Sigmoid colon (tissue), 7 donors: Measurements from ENCODE around the gene RNF19B. TPM values are rescaled to one million over a fixed set of nuclear protein-coding genes. Genes with fewer than 3 reads are reported as not detected.
"Not testable (repeated sequence)": the region's sequence is repeated elsewhere in the genome, so short reads cannot be mapped to it uniquely, and the experiment has no call there.

Source experiments
- DNase-seq: peaks from one replicate; pipeline ENCODE4 v3.0.0-alpha.2; 2019
- H3K27ac ChIP-seq, 4 donors: fragments of 200-600 bp; sonication (generic); one replicate each; pipeline ENCODE4 v1.5.1; 2016 to 2019; ENCODE audit warnings: mild to moderate bottlenecking in 1 of 4
- H3K27me3 ChIP-seq, 3 donors: fragments of 200-600 bp; sonication (generic); one replicate each; pipeline ENCODE4 v1.5.1; 2019; ENCODE audit warnings: mild to moderate bottlenecking in 1 of 3
- H3K36me3 ChIP-seq, 4 donors: fragments of 200-600 bp; sonication (generic); one replicate each; pipeline ENCODE4 v1.5.1; 2016 to 2019
- H3K4me1 ChIP-seq, 4 donors: fragments of 200-600 bp; sonication (generic); one replicate each; pipeline ENCODE4 v1.5.1; 2017 to 2019
- H3K4me3 ChIP-seq, 4 donors: fragments of 200-600 bp; sonication (generic); one replicate each; pipeline ENCODE4 v1.5.1; 2017 to 2019; ENCODE audit warnings: mild to moderate bottlenecking in 2 of 4, moderate library complexity in 1 of 4
- H3K9me3 ChIP-seq, 4 donors: fragments of 200-600 bp in 3 of 4; sonication (generic) in 3 of 4; one replicate each; pipeline versions ENCODE4 v1.5.1 to v1.6.1; 2013 to 2019
- EP300 ChIP-seq, 4 donors: sonication (generic); formaldehyde crosslinking; IDR thresholded peaks; one replicate each; pipeline ENCODE4 v1.6.1; 2017; ENCODE audit warnings: antibody characterized with exemption in 4 of 4
- POLR2A ChIP-seq, 2 donors: fragments of 450-650 bp; IDR thresholded peaks; one replicate each; pipeline ENCODE4 v1.6.1; 2016; ENCODE audit warnings: antibody characterized with exemption in 2 of 2, mild to moderate bottlenecking in 2 of 2, moderate library complexity in 2 of 2
- POLR2AphosphoS5 ChIP-seq, 4 donors: sonication (generic); formaldehyde crosslinking; IDR thresholded peaks; one replicate each; pipeline ENCODE4 v1.6.1; 2017; ENCODE audit warnings: antibody characterized with exemption in 4 of 4
- WGBS, 2 donors: extraction: QIAGEN DNeasy Blood & Tissue Kit; methylation state at CpG; one replicate each; pipeline ENCODE4 v1.1.7; 2013; 5-methylcytosine and 5-hydroxymethylcytosine counted together
- intact Hi-C: fragments of 100-400 bp; cut with DNase I; formaldehyde crosslinking; loops from one replicate; pipeline ENCODE4 v1.15.1; 2023
- polyA plus RNA-seq, 3 donors: library from polyadenylated mRNA; stranded (reverse); fragments of 200-250 nt; gene quantifications; one replicate each; pipeline ENCODE4 v1.2.3, GENCODE V29; 2013
- total RNA-seq, 4 donors: library from RNA; depleted of rRNA; stranded (reverse); fragments of >200 nt; gene quantifications; one replicate each; pipeline ENCODE4 v1.1.0, GENCODE V29; 2016
- TF ChIP-seq, protein P1 (sequence below), 4 experiments: fragments of 450-650 bp in 3 of 4; fragments of 200-600 bp in 1 of 4; IDR thresholded peaks; one replicate each; pipeline ENCODE4 v1.5.1; 2016 to 2019; ENCODE audit warnings: antibody characterized with exemption in 4 of 4, mild to moderate bottlenecking in 3 of 4, moderate library complexity in 2 of 4
- donor health status: healthy with polysubstance abuse.
- donor health status: Bipolar disorder and iron deficiency.
- donor health status: healthy.

Gene RNF19B
- total and polyA plus RNA-seq, 7 donors, result 14.5 to 50.7 (median 28.9) TPM

DNA sequence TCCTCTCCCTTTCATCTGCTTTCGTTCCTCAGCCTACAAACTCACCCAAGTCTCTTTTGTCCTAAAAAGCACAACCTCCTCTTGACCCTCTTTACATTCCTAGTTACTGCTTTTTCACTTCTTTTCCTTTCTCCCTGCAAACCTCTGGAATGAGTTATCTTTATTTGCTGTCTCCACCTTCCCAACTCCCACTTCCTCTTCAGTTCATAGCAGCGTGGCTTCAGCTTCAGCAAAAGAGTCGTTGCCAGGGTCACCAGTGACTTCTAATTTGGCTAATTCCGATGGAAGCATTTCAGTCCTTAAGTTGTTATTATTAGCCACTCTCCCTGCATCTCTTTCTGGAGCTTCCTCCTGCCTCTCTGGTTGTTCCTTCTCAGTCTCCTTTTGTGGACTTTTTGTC is 57.2 kb downstream of the RNF19B start:
- DNase-seq, result no peak
- Histone ChIP-seq H3K9me3 (no peaks in the 10 kb centered on the region), H3K4me3 (no peak overlapping the region), H3K27ac (no peak overlapping the region), H3K36me3 (no peaks in the 10 kb centered on the region), H3K27me3 (no peaks in the 10 kb centered on the region), H3K4me1 (no peaks in the 10 kb centered on the region)
- intact Hi-C loops, result no loop called here
- WGBS, 2 donors, result 8 to 24% methylated on average over 4 of the region's 4 CpGs
- TF ChIP-seq POLR2A (IDR thresholded peaks at IDR 0.05), result no peak
- TF ChIP-seq POLR2AphosphoS5 (IDR thresholded peaks at IDR 0.05), result no peak
- no peak for TF ChIP-seq EP300 (IDR thresholded peaks at IDR 0.05)
- TF ChIP-seq, protein P1, sequence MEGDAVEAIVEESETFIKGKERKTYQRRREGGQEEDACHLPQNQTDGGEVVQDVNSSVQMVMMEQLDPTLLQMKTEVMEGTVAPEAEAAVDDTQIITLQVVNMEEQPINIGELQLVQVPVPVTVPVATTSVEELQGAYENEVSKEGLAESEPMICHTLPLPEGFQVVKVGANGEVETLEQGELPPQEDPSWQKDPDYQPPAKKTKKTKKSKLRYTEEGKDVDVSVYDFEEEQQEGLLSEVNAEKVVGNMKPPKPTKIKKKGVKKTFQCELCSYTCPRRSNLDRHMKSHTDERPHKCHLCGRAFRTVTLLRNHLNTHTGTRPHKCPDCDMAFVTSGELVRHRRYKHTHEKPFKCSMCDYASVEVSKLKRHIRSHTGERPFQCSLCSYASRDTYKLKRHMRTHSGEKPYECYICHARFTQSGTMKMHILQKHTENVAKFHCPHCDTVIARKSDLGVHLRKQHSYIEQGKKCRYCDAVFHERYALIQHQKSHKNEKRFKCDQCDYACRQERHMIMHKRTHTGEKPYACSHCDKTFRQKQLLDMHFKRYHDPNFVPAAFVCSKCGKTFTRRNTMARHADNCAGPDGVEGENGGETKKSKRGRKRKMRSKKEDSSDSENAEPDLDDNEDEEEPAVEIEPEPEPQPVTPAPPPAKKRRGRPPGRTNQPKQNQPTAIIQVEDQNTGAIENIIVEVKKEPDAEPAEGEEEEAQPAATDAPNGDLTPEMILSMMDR (IDR thresholded peaks at IDR 0.05), result no peak

GRCh38 chr1:32906654-32907053 is 58.0 kb downstream of the RNF19B start:
- no peak overlapping the region for H3K27ac ChIP-seq
- 83 to 86% methylated on average over 7 of the region's 7 CpGs for WGBS, 2 donors
- peaks cover 0 to 2% (median 0%) of the 10 kb centered on the region in 3 donors for H3K27me3 ChIP-seq
- no peaks in the 10 kb centered on the region for H3K9me3 ChIP-seq
- TF ChIP-seq EP300 (IDR thresholded peaks at IDR 0.05) (no peak), POLR2A (IDR thresholded peaks at IDR 0.05) (no peak)
- TF ChIP-seq, protein P1 (IDR thresholded peaks at IDR 0.05), result no peak
- no peak overlapping the region for H3K4me3 ChIP-seq
- intact Hi-C loops, result no loop called here
- peaks cover 0 to 2% (median 2%) of the 10 kb centered on the region in 4 donors for H3K4me1 ChIP-seq
- H3K36me3 ChIP-seq, result no peaks in the 10 kb centered on the region
- DNase-seq, result no peak

DNA sequence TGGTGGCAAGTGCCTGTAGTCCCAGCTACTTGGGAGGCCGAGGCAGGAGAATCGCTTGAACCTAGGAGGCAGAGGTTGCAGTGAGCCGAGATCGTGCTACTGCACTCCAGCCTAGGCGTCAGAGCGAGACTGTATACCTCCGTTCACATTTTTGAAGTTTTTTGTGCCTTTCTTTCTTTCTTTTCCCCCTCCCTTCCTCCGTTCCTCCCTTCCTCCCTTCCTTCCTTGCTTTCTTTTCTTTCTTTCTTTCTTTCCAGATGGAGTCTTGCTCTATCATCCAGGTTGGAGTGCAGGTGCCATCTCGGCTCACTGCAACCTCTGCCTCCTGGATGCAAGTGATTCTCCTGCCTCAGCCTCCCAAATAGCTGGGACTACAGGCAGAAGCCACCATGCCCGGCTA is 59.0 kb downstream of the RNF19B start:
- H3K27me3 ChIP-seq, H3K36me3 ChIP-seq, H3K27ac ChIP-seq, intact Hi-C loops, H3K9me3 ChIP-seq, H3K4me3 ChIP-seq: not testable (repeated sequence)
- peak; percentile 6 for DNase-seq
- H3K4me1 ChIP-seq, result peaks cover 0 to 10% (median 9%) of the 10 kb centered on the region in 4 donors
- WGBS, 2 donors, result 73 to 80% methylated on average over 10 of the region's 10 CpGs

GRCh38 chr1:32904797-32905196 is 59.8 kb downstream of the RNF19B start:
- Histone ChIP-seq H3K27ac (no peak overlapping the region), H3K36me3 (no peaks in the 10 kb centered on the region), H3K27me3 (peaks cover 0 to 5% (median 0%) of the 10 kb centered on the region in 3 donors), H3K4me1 (peaks cover 0 to 15% (median 14%) of the 10 kb centered on the region in 4 donors), H3K9me3 (no peaks in the 10 kb centered on the region), H3K4me3 (no peak overlapping the region)
- peak; percentile 27 for DNase-seq
- intact Hi-C loops, result loop anchor here (5.0 kb wide), 1 partner anchor 58 kb away; the partner anchor contains the start of gene RNF19B
- WGBS, 2 donors, result 14 to 76% methylated on average over 2 of the region's 2 CpGs
- peak in 1 of 2 donors; percentile 22 for TF ChIP-seq POLR2A (IDR thresholded peaks at IDR 0.05)
- no peak for TF ChIP-seq POLR2AphosphoS5 (IDR thresholded peaks at IDR 0.05)

GRCh38 chr1:32903991-32904785 is 60.4 kb downstream of the RNF19B start:
- H3K27ac ChIP-seq, result no peak overlapping the region
- TF ChIP-seq, protein P1 (IDR thresholded peaks at IDR 0.05), result no peak
- TF ChIP-seq POLR2A (IDR thresholded peaks at IDR 0.05), result no peak
- no peak for TF ChIP-seq EP300 (IDR thresholded peaks at IDR 0.05)
- no peak for TF ChIP-seq POLR2AphosphoS5 (IDR thresholded peaks at IDR 0.05)

More at GRCh38 chr1:32903991-32904785, 60.4 kb downstream of the RNF19B start:
- H3K36me3 ChIP-seq, result no peaks in the 10 kb centered on the region
- DNase-seq, result peak; percentile 47
- H3K4me3 ChIP-seq, result no peak overlapping the region
- H3K4me1 ChIP-seq, result peaks cover 0 to 15% (median 14%) of the 10 kb centered on the region in 4 donors
- intact Hi-C loops, result loop anchor here (5.0 kb wide), 1 partner anchor 58 kb away; the partner anchor contains the start of gene RNF19B
- H3K27me3 ChIP-seq, result peaks cover 0 to 5% (median 0%) of the 10 kb centered on the region in 3 donors
- H3K9me3 ChIP-seq, result no peaks in the 10 kb centered on the region
- WGBS, 2 donors, result 41 to 66% methylated on average over 3 of the region's 3 CpGs
